PFSK-1 (cell line): Measurements from ENCODE around the gene MIOX.

ENCODE experiments used
- FOXP2 ChIP-seq: optimal IDR thresholded peaks from 2 replicates; pipeline ENCODE3; 2011; ENCODE audit warnings: borderline replicate concordance, control low read depth, inconsistent platforms; ENCODE audit not compliant: insufficient read depth; ENCODE audit errors: extremely low read length, extremely low read depth
- POLR2AphosphoS5 ChIP-seq: IDR thresholded peaks from 2 replicates; pipeline ENCODE4 v1.6.1; 2012; ENCODE audit warnings: low read depth, mild to moderate bottlenecking, control low read depth, low read length, moderate library complexity
- REST ChIP-seq, 2 experiments: IDR thresholded peaks; 2 replicates each; pipeline versions ENCODE4 v1.6.1 to v1.8.0; 2011 to 2012; ENCODE audit warnings: low read depth in 2 of 2, low read length in 2 of 2, control low read depth in 1 of 2, inconsistent platforms in 1 of 2, mild to moderate bottlenecking in 1 of 2, moderate library complexity in 1 of 2; ENCODE audit not compliant: insufficient read depth in 1 of 2
- SIN3A ChIP-seq: IDR thresholded peaks from 2 replicates; pipeline ENCODE4 v1.6.1; 2012; ENCODE audit warnings: mild to moderate bottlenecking, low read length, moderate library complexity, borderline replicate concordance; ENCODE audit not compliant: insufficient read depth
- TAF1 ChIP-seq: IDR thresholded peaks from 2 replicates; pipeline ENCODE4 v1.6.1; 2012; ENCODE audit warnings: low read length, control low read depth, borderline replicate concordance; ENCODE audit not compliant: insufficient read depth

Gene MIOX

DNA sequence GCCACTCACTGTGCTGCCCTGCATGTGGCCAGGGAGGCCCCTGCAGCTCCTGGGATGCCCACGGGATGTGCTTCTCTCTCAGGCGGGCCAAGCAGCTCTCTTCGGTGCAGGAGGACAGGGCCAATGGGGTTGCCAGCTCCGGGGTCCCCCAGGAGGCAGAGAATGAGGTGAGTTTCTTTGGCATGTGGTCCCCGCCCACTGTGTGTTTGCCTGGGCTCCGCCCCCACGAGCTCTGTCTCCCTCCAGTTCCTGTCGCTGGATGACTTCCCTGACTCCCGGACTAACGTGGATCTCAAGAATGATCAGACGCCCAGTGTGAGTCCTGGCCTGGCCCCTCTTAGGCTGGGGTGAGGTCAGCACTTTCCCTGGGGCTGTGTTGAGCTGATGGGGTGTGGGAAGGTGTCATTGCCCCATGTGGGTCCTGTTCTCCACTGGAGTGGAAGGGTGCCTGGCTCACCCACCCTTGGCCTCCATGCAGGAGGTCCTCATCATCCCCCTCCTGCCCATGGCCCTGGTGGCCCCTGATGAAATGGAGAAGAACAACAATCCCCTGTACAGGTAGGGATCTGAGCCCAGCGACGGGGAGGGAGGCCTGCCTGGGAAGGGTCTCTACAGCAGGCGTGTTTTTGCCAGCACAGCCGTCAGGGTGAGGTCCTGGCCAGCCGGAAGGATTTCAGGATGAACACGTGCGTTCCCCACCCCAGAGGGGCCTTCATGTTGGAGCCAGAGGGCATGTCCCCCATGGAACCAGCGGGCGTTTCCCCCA is 31.0 kb downstream of the MIOX start:
- TF ChIP-seq REST (IDR thresholded peaks at IDR 0.05; ENCODE audit: insufficient read depth in 1 of 2, low read depth in 2 of 2, low read length in 2 of 2) (no peak), FOXP2 (no peak), TAF1 (no peak), POLR2AphosphoS5 (no peak), SIN3A (no peak)

GRCh38 chr22:50518606-50519005 is 31.9 kb downstream of the MIOX start:
- TF ChIP-seq REST (IDR thresholded peaks at IDR 0.05; ENCODE audit: insufficient read depth in 1 of 2, low read depth in 2 of 2, low read length in 2 of 2), result no peak
- no peak for TF ChIP-seq SIN3A
- no peak for TF ChIP-seq FOXP2
- TF ChIP-seq POLR2AphosphoS5, result no peak
- no peak for TF ChIP-seq TAF1

GRCh38 chr22:50519151-50519550 is 32.5 kb downstream of the MIOX start:
- TF ChIP-seq SIN3A (no peak), REST (IDR thresholded peaks at IDR 0.05; ENCODE audit: insufficient read depth in 1 of 2, low read depth in 2 of 2, low read length in 2 of 2) (no peak), FOXP2 (no peak), POLR2AphosphoS5 (no peak), TAF1 (no peak)

GRCh38 chr22:50520826-50521453 is 34.3 kb downstream of the MIOX start:
- no peak for TF ChIP-seq TAF1
- TF ChIP-seq SIN3A, result no peak
- no peak for TF ChIP-seq FOXP2
- no peak for TF ChIP-seq POLR2AphosphoS5
- TF ChIP-seq REST (IDR thresholded peaks at IDR 0.05; ENCODE audit: insufficient read depth in 1 of 2, low read depth in 2 of 2, low read length in 2 of 2), result no peak
